ENCODE data around the gene PRKAR1B. TPM values are rescaled to one million over a fixed set of nuclear protein-coding genes. Genes with fewer than 3 reads are reported as not detected.

The PRKAR1B gene
- total RNA-seq, 1 donor from 2014 or later = 39.5 TPM

DNA sequence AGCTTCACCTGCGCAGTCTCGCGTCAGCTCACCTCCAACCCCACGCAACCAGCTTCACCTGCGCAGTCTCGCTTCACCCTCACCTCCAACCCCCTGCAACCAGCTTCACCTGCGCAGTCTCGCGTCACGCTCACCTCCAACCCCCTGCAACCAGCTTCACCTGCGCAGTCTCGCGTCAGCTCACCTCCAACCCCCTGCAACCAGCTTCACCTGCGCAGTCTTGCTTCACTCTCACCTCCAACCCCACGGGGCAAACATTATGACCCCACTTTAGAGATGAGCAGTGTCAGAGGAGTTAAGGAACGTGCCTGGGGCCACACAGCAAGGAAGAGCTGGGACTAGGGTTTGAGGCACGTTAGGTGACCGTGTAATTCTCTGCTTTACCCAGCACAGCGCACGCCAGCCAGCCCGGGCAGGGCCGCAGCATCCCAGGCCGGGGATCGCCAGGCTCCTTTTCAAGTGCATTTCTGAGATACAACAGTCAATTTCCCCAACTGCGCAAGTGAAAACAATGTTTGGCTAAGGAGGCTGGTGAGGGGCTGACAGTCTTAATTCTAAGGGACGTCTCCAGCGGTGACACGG lies 184.9 kb downstream of the PRKAR1B start:
- DNase-seq (ENCODE audit: low read depth in 2 of 2) = no peak

DNA sequence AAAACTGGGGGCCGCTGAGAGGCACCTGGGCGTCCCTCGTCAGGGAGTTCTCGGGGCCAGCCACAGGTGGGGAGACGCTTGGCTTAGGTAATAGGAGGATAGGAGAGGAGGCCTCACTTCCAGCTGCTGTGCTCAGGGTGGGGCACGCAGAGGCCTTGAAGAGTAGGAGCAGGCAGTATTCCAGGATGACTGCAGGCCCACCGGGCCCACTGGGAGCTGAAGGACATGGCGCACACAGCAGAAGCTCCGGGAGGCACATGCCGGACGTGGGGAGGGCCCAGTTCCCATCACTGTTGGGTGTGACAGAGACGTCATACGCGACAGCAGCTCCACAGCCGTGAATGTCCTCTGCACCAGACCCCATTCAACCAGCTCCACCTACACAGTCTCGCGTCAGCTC lies 185.4 kb downstream of the PRKAR1B start:
- DNase-seq (ENCODE audit: low read depth in 2 of 2) = no peak

DNA sequence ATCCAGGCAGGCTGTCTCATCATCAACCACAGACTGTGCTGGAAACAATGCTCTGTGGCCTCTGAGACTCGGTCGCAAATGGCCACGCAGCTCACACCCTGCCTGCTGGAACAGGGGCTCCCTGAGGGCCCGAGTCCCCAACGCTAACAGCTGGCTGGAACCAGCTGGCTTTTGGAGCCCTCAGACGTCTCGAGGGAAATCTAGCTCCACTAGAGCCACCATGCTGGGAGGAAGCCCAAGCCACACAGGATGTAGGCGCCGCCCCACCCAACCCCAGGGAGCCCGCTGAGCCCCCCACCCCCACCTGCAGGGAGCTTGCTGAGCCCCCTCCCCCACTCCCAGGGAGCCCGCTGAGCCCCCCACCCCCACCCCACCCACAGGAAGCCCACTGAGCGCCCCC lies 186.1 kb downstream of the PRKAR1B start:
- no peak for DNase-seq (ENCODE audit: low read depth in 2 of 2)

DNA sequence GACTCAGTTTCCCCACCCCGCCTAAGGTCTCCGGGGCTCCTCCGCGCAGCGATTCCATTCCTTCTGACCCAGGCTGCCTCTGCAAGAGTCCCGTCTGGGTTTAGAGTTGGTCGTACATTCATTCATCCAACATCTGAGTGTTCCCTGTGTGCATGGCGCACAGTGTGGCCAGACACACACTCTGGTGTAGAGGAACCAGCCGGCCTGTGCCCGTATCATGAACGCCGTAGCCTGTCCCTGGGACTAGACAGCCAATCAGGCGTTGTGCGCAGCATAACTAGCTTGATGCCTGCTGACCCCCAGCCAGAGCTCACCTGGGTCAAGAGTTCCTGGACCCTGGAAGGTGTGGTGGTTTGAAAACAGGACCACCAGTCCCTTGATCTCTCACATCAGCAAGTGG lies 186.5 kb downstream of the PRKAR1B start:
- no peak for DNase-seq (ENCODE audit: low read depth in 2 of 2)

DNA sequence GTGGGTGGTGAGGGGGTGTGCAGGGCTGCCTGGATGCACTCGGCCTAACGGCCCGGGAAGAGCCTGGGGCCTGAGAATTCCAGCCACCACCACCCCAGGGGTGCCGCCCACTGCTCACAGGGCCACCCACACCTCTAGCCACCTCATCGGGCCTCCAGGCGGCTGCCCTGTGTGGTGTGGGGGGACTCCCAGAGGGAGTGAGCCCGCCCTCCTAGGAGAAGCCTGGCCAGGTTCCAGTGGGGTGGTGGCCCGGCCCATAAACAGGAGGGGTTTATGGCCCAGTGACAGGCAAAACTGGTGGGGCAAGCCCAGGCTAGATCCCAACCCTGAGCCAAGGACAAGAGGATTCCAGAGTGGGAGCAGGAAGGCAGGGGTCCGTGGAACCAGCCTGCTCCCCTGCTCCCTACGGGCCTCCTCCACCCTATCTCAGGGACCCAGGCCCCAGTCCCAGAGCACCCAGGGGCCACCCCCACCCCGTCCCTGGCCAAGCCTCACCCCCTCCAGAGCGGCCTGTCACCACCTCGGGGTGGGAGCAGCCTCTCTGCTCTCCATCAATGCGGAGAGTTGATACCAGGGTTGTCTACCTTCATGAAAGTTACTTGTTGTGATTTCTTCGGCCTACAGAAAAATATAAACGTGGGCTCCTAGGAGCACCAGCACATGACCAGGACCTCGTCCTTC lies 187.2 kb downstream of the PRKAR1B start:
- DNase-seq (ENCODE audit: low read depth in 2 of 2) = peak in 1 of 2 donors; percentile 21

DNA sequence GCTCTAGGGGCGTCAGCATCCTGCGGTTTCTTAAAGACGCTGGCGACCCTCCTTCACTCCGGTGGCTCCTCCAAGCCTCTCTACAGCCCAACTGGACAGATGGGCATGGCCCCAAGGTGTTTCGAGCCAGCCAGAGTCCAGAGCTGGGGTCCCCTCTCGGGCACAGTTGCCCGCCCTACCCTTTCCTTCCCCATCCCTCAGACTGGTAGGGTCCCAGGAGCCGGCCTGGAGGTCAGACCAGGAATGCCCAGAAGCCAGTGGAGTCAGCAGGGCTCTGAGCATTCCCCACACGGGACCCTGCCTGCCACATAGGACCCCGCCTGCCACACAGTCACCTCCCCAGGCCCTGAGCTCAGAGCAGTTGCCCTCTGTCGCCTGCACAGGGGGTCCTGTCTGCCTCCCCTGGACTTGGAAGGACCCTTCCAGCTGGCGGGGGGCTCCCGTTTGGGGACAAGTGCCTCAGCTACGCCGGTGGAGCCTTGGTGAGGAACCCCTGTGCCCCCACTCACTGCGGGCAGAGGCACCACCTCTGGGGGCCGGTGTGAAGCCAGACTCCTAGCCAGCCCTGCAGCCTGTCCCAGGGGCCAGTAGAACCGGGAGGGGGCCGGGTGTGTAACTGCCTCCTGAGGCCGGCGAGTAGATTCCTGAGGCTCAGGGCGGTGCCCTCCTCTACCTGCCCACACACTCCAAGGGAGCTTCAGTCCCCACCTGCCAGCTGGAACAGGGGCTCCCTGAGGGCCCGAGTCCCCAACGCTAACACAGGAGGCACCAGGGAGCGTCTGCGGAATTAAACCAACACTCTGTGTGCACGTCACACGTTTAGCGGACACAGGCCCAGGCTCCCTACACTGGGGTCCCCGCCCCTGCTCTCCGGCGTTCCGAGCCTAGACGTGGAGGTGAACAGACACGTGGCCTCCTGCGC lies 188.1 kb downstream of the PRKAR1B start:
- no peak for DNase-seq (ENCODE audit: low read depth in 2 of 2)

DNA sequence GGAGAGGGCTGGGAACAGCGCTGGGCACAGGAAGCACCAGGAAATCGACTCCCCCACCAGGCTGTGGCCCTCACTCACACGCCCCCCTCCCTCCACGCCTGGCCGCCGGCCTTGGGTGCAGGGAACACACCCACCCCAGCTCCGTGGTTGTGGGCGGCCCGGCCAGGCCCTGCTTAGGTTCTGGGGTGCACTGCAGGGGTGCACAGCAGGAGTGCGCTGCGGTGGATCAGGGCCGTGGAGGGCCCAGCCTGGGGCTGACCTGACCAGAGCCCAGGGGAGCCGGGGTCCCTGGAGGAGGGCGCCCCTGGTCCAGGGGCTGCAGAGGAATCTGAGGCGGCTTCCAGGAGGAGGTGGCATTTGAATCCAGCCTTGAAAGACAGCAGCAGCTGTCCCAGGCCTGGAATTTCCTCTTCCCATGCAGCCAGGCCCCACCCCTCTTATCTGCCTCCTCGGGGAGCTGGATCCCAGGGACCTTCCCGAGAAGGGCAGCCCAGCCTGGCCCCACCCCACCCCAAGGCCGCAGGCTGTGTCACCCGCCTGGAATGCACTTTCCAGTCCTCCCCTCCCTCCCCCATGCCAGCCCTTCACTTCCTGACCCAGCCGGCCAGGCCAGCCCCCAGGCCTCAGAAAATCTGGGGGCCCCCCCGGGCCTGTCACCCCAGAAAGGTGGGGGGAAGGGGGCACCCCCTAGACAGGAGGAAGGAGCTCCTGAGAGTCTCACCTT lies 189.0 kb downstream of the PRKAR1B start:
- peak in 1 of 2 donors; percentile 63 for DNase-seq (ENCODE audit: low read depth in 2 of 2)

DNA sequence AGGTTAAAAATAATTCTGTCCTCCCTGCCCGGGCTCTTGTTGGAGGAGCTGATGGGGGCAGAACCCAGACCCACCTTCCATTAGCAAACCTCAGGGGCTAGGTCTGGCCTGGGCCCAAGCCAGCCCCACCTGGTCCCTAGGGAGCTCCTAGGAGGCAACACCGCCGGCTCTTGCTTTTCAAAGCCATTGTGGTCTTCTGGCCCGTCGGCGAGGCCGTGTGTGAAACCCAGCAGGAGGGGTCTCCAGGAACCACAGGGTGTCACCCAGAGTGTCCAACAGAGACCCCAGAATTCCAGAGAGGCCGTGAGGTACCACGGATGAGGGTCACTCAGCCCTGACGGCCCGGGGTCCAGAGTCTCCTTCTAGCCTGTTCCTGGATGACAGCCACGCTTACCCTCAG lies 190.8 kb downstream of the PRKAR1B start:
- no peak for DNase-seq (ENCODE audit: low read depth in 2 of 2)

DNA sequence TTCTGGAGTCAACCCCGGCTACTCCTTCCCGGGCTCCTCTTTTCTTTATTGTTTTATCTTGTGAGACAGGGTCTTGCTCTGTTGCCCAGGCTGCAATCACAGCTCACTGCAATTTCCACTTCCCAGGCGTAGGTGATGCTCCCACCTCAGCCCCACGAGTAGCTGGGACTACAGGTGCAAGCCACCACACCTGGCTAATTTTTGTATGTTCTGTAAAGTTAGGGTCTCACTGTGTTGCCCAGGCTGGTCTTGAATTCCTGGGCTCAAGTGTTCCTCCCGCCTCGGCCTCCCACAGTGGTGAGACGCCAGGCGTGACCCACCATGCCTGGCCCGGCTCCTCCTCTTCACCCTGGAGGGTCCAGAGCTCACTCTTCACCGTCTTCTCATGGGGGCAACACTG lies 192.1 kb downstream of the PRKAR1B start:
- DNase-seq (ENCODE audit: low read depth in 2 of 2) = no peak

DNA sequence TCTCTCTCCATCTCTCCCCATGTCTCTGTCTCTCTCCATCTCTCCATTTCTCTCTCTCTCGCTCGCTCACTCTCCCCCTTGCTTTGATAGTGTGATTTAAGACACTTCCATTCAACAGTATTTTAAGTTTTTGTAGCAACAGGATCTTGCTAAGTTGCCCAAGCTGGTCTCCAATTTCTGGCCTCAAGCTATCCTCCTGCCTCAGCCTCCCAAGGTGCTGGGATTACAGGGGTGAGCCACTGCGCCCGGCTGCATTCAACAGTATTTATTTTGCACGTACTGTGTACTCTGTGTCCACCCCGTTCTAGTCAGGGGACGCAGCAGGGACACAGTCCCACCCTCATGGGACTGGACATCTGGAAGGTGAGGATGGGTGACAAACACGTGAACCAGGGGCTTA lies 193.0 kb downstream of the PRKAR1B start:
- no peak for DNase-seq (ENCODE audit: low read depth in 2 of 2)

DNA sequence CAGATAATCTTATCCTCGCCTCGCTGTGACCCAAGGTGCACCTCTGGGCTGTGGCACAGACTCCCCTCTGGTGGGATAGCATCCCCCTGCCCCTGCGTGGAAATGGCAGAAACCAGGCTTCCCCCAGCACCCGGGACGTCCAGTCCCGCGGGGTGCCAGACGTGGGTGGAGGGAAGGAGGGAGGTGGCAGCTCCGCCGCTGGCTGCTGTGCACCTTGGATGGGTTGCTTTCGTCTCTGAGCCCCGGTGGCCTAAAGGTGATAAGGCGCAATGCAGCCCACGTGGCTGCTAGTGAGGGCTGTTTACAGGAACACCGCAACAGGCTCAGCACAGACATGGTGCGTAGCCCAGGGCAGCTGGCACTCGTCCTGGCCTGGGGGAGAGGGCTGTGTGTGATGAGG lies 193.8 kb downstream of the PRKAR1B start:
- DNase-seq (ENCODE audit: low read depth in 2 of 2) = no peak

DNA sequence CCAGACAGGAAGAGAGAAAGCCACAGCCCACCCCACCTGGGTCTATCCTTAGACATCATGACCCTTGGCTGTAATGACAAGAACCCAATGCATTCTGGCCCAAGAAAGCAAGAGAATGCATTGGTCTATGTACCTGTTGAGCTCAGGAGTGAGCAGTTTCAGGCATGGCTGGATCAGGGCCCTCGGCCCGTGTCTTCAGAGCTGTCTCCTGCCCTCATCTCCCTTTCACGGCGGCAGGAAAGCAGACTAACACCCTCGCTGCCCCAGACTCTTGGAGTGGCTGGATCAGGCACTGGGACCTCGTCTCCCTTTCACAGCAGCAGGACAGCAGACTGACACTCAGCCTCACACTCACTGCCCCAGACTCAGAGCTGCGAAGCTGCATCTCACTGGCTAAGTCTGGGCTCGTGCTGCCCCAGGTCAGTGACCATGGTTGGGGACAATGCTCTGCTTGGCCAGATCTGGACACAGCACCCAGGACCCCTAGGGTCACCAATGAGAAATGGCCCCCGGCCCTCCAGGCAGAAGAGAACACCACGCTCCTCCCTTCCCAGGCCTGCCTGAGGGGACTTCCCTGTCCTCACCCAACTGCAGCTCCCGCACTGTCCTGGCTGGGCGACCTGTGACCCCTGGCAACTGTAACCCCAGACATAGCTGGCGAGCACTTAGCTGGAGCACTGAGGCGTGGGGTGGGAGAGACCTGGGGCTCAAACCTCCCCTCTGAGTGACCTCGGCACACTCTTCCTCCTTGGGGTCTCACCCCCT lies 194.5 kb downstream of the PRKAR1B start:
- no peak for DNase-seq (ENCODE audit: low read depth in 2 of 2)

DNA sequence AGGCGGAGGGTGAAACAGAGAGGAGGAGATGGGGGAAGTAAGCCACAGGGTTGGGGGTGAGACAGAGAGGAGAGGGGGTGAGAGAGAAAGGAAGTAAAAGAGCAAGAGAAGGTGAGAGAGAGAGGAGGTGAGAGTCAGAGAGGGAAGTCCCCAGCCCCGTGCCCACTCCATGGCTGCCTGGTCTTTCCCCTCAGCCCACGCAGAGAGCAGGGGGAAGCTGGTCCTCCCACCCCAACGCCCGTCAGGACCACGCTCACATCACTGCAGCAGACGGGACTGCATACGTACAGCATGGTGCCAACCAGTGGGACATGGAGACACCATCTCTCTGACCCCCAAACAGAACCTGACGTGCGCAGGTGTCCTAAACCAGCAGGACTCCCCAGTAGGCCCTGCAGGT lies 195.3 kb downstream of the PRKAR1B start:
- DNase-seq (ENCODE audit: low read depth in 2 of 2) = no peak

DNA sequence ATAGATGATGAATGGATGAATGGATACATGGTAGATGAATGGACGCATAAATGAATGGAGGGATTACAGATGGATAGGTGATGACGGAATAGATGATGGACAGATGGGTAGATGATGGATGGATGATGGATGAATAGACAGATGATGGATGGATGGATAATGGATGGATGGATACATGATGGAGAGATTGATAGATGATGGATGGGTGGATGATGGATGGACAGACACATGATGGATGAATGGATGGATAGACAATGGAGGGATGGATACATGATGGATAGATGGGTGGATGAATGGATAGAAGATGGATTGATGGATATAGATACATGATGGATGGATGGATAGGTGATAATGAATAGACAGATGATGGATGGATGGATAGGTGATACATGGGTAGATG lies 198.6 kb downstream of the PRKAR1B start:
- DNase-seq (ENCODE audit: low read depth in 2 of 2) = no peak

DNA sequence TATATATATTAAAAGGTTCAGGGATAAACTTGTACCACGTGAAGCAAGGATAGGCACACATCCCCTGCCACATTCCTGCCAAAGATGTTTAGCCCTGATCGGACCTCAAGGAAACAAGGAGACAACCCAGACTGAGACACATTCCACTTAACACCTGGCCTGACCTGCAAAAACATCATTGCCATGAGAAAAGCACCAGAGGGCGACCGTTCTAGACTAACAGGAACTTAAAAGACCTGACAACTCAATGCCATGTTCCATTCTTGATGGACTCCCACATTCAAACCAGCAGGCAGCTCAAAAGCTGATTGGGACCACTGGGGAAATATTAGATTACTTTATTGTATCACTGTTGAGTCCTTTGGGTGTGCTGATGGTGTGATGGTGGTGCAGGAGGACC lies 199.4 kb downstream of the PRKAR1B start:
- DNase-seq (ENCODE audit: low read depth in 2 of 2) = no peak

DNA sequence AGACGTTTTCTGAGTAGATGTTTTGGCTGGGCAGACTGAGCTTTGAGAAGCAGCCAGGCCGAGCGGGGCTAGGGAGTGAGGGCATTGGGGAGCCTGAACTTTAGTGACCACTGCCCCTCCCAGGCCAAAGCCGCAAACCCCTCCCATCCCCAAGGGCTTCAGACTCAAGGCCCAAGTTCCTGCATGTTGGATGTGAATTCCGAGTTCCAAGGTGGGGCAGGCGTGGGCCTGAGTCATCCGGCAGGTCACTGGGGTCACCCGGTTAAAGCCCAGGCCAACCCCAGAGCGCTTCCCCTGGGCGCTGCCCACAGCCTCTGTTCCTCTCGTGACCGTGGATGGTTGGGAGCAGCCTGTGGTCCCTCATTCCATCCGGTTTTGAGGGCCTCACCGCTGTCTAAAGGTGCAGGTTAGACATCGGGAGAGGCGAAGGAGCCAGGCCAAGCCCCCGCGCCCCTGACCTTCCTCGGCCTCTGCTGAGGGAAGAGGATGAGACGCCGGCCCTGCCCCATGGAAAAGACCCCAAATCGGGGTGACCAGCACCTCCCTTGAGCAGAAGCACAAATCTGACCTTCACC lies 200.5 kb downstream of the PRKAR1B start:
- DNase-seq (ENCODE audit: low read depth in 2 of 2) = no peak

DNA sequence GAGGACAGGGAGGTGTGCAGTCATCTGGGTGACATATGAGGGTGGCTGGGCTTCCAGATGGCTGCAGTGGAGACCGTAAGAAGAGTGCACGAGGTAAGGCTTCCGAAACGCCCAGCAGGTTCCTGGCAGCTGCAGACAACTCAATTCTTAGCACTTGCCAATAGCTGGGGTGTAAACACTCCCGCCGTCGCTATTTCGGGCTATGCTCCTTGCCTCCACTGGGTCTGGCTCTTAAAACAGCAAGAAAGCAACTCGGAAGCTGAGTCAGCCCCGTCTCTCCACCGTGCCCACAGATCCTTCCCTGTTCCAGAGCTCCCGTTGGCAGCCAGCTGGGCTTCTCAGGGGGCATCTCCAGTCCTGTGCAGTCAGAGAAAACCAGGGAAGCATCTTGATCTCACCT lies 201.3 kb downstream of the PRKAR1B start:
- DNase-seq (ENCODE audit: low read depth in 2 of 2) = no peak

DNA sequence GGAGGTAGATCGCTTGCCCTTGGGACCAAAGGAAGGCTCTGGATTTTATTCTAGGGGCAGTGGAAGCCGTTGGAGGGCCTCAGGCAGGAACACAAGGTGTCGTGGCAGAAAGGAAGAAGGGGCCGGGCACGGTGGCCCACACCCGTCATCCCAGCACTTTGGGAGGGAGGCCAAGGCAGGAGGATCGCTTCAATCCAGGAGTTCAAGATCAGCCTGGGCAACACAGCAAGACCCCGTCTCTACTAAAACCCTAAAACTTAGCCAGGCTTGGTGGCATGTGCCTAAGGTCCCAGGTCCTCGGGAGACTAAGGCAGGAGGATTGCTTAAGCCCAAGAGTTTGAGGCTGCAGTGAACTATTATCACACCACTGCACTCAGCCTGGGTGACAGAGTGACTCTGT lies 202.3 kb downstream of the PRKAR1B start:
- no peak for DNase-seq (ENCODE audit: low read depth in 2 of 2)

DNA sequence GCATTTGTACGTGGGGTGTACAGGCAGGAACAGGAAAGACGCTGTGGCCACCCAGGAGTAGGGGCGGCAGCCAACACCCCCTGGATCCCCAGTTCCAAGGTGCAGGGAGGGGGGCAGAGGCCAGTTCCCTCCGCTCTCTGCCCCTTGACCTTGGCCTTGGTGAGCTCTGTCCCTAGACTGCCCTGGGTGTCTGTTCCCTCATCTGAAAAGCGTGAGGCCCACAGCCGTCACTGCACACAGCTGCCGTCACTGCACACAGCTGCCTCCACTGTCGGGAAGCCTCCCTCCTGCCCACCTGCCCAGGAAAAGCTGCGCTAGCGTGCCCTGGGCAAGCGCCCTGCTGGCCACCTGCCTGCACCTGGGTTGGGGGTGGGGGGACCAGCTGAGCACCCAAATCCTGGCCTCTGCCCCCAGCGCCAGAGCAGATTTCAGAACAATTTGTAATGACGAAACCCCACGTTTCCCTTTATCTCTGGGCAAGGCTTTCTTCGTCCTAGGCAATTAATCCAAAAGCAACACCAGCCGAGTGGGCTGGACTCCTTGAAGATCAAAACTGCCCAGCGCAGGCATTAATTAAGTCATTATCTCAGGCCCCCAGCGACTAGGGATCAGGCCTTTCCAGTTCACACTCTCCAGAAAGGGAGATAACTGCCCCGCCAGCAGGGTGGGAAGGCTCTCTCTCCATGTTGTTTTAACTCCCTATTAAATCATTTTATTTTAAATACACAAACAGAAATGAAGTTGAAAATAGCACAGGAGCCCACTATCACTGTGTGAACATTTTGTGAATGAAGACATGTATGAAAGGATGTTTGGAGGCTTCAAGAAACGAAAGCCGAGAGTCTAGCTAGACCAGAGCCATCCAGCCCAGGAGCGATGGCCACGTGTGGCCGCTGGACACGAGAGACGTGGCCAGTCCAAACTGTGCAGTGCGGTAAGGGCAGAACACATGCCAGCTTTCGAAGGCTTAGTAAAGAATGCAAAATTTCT lies 203.4 kb downstream of the PRKAR1B start:
- DNase-seq (ENCODE audit: low read depth in 2 of 2) = no peak

DNA sequence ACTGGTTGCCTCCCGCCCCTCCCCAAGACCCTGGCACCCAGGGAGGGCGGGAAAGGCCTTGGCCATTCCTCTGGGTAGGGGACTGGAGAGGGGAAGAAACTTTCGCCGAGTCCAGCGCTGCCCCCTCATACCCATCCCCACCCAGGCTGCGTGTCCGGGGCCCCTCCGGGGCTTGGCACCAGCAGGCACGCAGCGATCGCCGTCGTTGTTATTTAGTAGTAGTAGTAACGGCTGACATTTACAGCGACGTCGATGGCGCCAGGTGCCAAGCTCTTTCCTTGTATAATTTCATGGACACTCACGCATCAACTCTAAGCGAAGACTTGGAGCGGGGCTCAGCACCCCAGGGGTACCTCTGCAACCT lies 204.1 kb downstream of the PRKAR1B start:
- no peak for DNase-seq (ENCODE audit: low read depth in 2 of 2)

Data from dermis microvascular lymphatic vessel endothelial cell (primary cell).